K562 (cell line): Measurements from ENCODE around the gene GALNT18. TPM values are rescaled to one million over a fixed set of nuclear protein-coding genes. Genes with fewer than 3 reads are reported as not detected.

Source experiments
- CBX5 ChIP-seq: IDR thresholded peaks from 2 replicates; pipeline ENCODE4 v1.6.1; 2014; ENCODE audit warnings: low read depth, borderline replicate concordance
- EHMT2 ChIP-seq: fragments of 450-650 bp; IDR thresholded peaks from 2 replicates; pipeline ENCODE4 v1.6.1; 2018; ENCODE audit warnings: antibody characterized with exemption
- HDAC6 ChIP-seq: IDR thresholded peaks from 2 replicates; pipeline ENCODE4 v1.6.1; 2012; ENCODE audit warnings: low read depth, mild to moderate bottlenecking, control low read depth, inconsistent platforms, low read length, moderate library complexity
- MAX ChIP-seq: sonication (generic); formaldehyde crosslinking; IDR thresholded peaks from 2 replicates; pipeline ENCODE4 v1.9.0; 2022; ENCODE audit warnings: mild to moderate bottlenecking, missing genetic modification reagents
- PPARD ChIP-seq: fragments of 250-450 bp; sonication (Bioruptor Pico); IDR thresholded peaks from 2 replicates; pipeline ENCODE4 v1.8.0; 2022; ENCODE audit warnings: inconsistent platforms, mild to moderate bottlenecking, moderate library complexity
- PYGO2 ChIP-seq: fragments of 450-650 bp; IDR thresholded peaks from 2 replicates; pipeline ENCODE4 v1.6.1; 2016; ENCODE audit warnings: mild to moderate bottlenecking, missing genetic modification characterization, moderate library complexity, missing compliant biosample characterization
- ZNF316 ChIP-seq: fragments of 450-650 bp; IDR thresholded peaks from 2 replicates; pipeline ENCODE4 v1.6.1; 2016
- ZNF583 ChIP-seq: fragments of 250-450 bp; sonication (Bioruptor Pico); IDR thresholded peaks from 2 replicates; pipeline ENCODE4 v1.4.0; 2020
- polyA plus RNA-seq, 8 experiments: library from polyadenylated mRNA; depleted of rRNA in 4 of 8; stranded (reverse) in 5 of 8; unstranded in 3 of 8; fragments of >200 nt; fragmentation: Nextera tagmentation in 2 of 8; fragmentation: Illumina TruSeq in 1 of 8; extraction: Ambion mirVana in 2 of 8; extraction: Trizol in 1 of 8; gene quantifications; 2 replicates each; pipeline versions ENCODE4 v1.2.1 to v1.2.3, GENCODE V29; 2011 to 2014; ENCODE audit warnings: inconsistent platforms in 1 of 8, missing spikeins in 1 of 8
- total RNA-seq, 7 experiments: library from RNA; depleted of rRNA in 6 of 7; stranded (reverse); fragments of >200 nt in 6 of 7; fragmentation: Illumina TruSeq in 2 of 7; extraction: Trizol in 2 of 7; gene quantifications; 2 replicates each; pipeline versions ENCODE4 v1.2.1 to v1.2.3, GENCODE V29; 2011 to 2021; ENCODE audit warnings: low replicate concordance in 1 of 7
- TF ChIP-seq, protein P1 (sequence below): IDR thresholded peaks from 3 replicates; pipeline ENCODE4 v1.6.1; 2011; ENCODE audit warnings: borderline replicate concordance, mild to moderate bottlenecking; ENCODE audit not compliant: insufficient read length, insufficient read depth
- TF ChIP-seq, protein P2 (sequence below): fragments of 250-450 bp; sonication (Bioruptor Pico); IDR thresholded peaks from 2 replicates; pipeline ENCODE4 v1.5.0; 2021; ENCODE audit warnings: mild to moderate bottlenecking, borderline replicate concordance
- TF ChIP-seq, protein P3 (sequence below): fragments of 250-450 bp; sonication (Bioruptor Pico); IDR thresholded peaks from 2 replicates; pipeline ENCODE4 v1.8.0; 2021; ENCODE audit warnings: borderline replicate concordance, mild to moderate bottlenecking, moderate library complexity; ENCODE audit not compliant: poor library complexity, severe bottlenecking

The GALNT18 gene
- total and polyA plus RNA-seq, 9 of the 15 experiments (the other 6 are each of a cell fraction or from before 2014, with no cell fraction given) = not detected

DNA sequence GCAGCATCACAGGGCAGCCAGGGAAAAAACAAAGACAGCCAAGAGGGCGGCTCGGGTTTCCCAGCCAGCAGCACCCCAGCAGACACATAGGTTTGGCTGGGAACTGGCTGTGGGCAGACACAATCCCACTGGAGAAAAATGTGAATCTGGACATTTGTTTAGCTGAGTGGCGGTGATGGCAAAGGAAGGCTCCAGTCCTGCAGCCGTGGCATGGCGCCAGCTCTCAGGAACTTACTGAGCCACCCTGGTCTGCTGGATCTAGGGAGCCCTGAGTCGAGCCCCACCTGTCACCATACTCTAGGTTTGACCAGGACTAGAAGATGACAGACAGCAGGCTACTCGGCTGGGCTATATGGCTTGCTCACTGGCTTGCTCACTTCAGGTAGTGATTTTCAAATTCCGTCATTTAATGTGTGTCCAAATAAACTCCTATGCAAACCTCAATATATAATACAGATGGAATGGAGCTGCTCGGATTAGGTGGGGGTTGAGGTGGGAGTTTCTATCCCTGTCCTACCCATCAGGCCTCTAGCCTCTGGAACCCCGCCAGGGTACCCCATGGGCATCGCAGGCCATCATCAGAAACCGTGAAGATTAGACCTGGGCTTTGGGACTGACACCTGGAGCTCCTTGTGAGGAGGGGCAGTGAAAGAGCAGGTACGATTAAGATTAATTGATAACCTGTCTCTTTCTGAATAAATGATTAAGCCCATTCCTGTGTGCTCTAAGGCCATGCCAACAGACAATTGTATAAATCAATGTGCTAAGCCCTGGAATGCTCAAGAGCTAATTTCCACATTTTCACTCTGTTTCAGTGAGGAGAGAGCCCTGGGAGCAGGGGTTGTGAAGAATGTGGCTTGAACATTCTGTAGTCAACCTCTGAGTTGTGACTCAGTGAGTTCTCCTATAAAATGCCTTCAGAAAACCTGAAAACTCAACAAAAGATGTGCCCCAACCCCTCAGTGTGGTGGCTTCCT, 42.5 kb downstream of the GALNT18 start (continued):
- TF ChIP-seq, protein P1, sequence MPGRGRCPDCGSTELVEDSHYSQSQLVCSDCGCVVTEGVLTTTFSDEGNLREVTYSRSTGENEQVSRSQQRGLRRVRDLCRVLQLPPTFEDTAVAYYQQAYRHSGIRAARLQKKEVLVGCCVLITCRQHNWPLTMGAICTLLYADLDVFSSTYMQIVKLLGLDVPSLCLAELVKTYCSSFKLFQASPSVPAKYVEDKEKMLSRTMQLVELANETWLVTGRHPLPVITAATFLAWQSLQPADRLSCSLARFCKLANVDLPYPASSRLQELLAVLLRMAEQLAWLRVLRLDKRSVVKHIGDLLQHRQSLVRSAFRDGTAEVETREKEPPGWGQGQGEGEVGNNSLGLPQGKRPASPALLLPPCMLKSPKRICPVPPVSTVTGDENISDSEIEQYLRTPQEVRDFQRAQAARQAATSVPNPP = no peak
- TF ChIP-seq ZNF583 (CRISPR knock-in tag) (no peak), PYGO2 (tag) (no peak), PPARD (CRISPR knock-in tag) (no peak), CBX5 (no peak), EHMT2 (no peak), ZNF316 (no peak), HDAC6 (no peak), MAX (CRISPR knock-in tag) (no peak)
- TF ChIP-seq, protein P2, sequence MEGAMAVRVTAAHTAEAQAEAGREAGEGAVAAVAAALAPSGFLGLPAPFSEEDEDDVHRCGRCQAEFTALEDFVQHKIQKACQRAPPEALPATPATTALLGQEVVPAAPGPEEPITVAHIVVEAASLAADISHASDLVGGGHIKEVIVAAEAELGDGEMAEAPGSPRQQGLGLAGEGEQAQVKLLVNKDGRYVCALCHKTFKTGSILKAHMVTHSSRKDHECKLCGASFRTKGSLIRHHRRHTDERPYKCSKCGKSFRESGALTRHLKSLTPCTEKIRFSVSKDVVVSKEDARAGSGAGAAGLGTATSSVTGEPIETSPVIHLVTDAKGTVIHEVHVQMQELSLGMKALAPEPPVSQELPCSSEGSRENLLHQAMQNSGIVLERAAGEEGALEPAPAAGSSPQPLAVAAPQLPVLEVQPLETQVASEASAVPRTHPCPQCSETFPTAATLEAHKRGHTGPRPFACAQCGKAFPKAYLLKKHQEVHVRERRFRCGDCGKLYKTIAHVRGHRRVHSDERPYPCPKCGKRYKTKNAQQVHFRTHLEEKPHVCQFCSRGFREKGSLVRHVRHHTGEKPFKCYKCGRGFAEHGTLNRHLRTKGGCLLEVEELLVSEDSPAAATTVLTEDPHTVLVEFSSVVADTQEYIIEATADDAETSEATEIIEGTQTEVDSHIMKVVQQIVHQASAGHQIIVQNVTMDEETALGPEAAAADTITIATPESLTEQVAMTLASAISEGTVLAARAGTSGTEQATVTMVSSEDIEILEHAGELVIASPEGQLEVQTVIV (CRISPR knock-in tag) = no peak
- TF ChIP-seq, protein P3, sequence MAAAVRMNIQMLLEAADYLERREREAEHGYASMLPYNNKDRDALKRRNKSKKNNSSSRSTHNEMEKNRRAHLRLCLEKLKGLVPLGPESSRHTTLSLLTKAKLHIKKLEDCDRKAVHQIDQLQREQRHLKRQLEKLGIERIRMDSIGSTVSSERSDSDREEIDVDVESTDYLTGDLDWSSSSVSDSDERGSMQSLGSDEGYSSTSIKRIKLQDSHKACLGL (CRISPR knock-in tag) = no peak
- TF ChIP-seq, all 486 proteins: peak for 0
